IMR-90 (cell line): ENCODE measurements around the gene GPC6. TPM values are rescaled to one million over a fixed set of nuclear protein-coding genes. Genes with fewer than 3 reads are reported as not detected.

Source experiments
- ATAC-seq: fragments of 200-7000 bp; cut with Tn5 transposase; 2 replicates; pipeline ENCODE4 v1.9.1; 2020; ENCODE audit warnings: low read depth, mild to moderate bottlenecking, moderate library complexity
- BruUV-seq: library from RNA; stranded (reverse); fragments of 400-500 nt; replicated peaks from 2 replicates; lab custom pipeline; 2021; lab: Mats Ljungman, UMichigan
- CTCF ChIA-PET: fragments of 300-600 bp; formaldehyde crosslinking; extraction: SDS; loops from one replicate; lab custom pipeline; 2021; ENCODE audit warnings: antibody characterized with exemption; lab: Yijun Ruan, JAX
- POLR2A ChIA-PET: fragments of 300-600 bp; sonication (Branson Sonifier 250); formaldehyde crosslinking; loops from one replicate; lab custom pipeline; 2022; ENCODE audit warnings: antibody characterized with exemption; ENCODE audit not compliant: unreplicated experiment; lab: Charles Lee
- DNase-seq: peaks from one replicate; pipeline ENCODE4 v3.0.0; 2013
- H2AFZ ChIP-seq: replicated peaks from 2 replicates; pipeline ENCODE3; 2013; ENCODE audit warnings: low read length, mild to moderate bottlenecking; ENCODE audit not compliant: poor library complexity
- H2AK5ac ChIP-seq: 2 replicates; pipeline ENCODE4 v1.6.1; 2013; ENCODE audit warnings: low read depth, low read length, inconsistent platforms
- H2AK9ac ChIP-seq: replicated peaks from 2 replicates; pipeline ENCODE3; 2013; ENCODE audit warnings: mild to moderate bottlenecking, low read depth, low read length, moderate library complexity; ENCODE audit not compliant: poor library complexity
- H2BK120ac ChIP-seq: 2 replicates; pipeline ENCODE4 v1.6.1; 2013; ENCODE audit warnings: low read depth, low read length, inconsistent platforms
- H2BK15ac ChIP-seq: 3 replicates; pipeline ENCODE4 v1.6.1; 2013; ENCODE audit warnings: low read depth, low read length, inconsistent platforms
- H2BK20ac ChIP-seq: 2 replicates; pipeline ENCODE4 v1.6.1; 2013; ENCODE audit warnings: low read depth, mild to moderate bottlenecking, inconsistent platforms, low read length, moderate library complexity
- H2BK5ac ChIP-seq: 2 replicates; pipeline ENCODE4 v1.6.1; 2013; ENCODE audit warnings: mild to moderate bottlenecking, low read depth, low read length, inconsistent platforms; ENCODE audit not compliant: poor library complexity, severe bottlenecking
- H3K14ac ChIP-seq: replicated peaks from 2 replicates; pipeline ENCODE4 v1.6.1; 2013; ENCODE audit warnings: low read depth, low read length, inconsistent platforms
- H3K18ac ChIP-seq: 2 replicates; pipeline ENCODE4 v1.6.1; 2013; ENCODE audit warnings: low read depth, low read length, control low read depth
- H3K23ac ChIP-seq: 2 replicates; pipeline ENCODE4 v1.6.1; 2013; ENCODE audit warnings: low read depth, low read length, inconsistent platforms
- H3K27ac ChIP-seq: 2 replicates; pipeline ENCODE4 v1.5.1; 2013; ENCODE audit warnings: mild to moderate bottlenecking, control low read depth, low read length; ENCODE audit not compliant: insufficient read depth
- H3K27me3 ChIP-seq: 2 replicates; pipeline ENCODE4 v1.6.1; 2013; ENCODE audit warnings: low read length; ENCODE audit not compliant: control insufficient read depth, insufficient read depth
- H3K36me3 ChIP-seq: 2 replicates; pipeline ENCODE4 v1.6.1; 2013; ENCODE audit warnings: low read length, mixed read lengths; ENCODE audit not compliant: control insufficient read depth, insufficient read depth
- H3K4ac ChIP-seq: 2 replicates; pipeline ENCODE4 v1.6.1; 2013; ENCODE audit warnings: low read depth, low read length, inconsistent platforms
- H3K4me1 ChIP-seq: 2 replicates; pipeline ENCODE4 v1.6.1; 2013; ENCODE audit warnings: low read length, mixed read lengths; ENCODE audit not compliant: control insufficient read depth, insufficient read depth
- H3K4me2 ChIP-seq: 2 replicates; pipeline ENCODE4 v1.6.1; 2013; ENCODE audit warnings: low read depth, mild to moderate bottlenecking, control low read depth, low read length, moderate library complexity
- H3K4me3 ChIP-seq: 2 replicates; pipeline ENCODE4 v1.5.1; 2013; ENCODE audit warnings: low read depth, mild to moderate bottlenecking, control low read depth, low read length, moderate library complexity; ENCODE audit not compliant: insufficient read depth
- H3K56ac ChIP-seq: 2 replicates; pipeline ENCODE4 v1.6.1; 2013; ENCODE audit warnings: low read length, inconsistent platforms; ENCODE audit not compliant: insufficient read depth; ENCODE audit errors: extremely low read depth
- H3K79me1 ChIP-seq, 2 experiments: 2 replicates each; pipeline ENCODE4 v1.6.1; 2013; ENCODE audit warnings: low read length in 2 of 2, inconsistent platforms in 1 of 2, low read depth in 1 of 2
- H3K9ac ChIP-seq: 2 replicates; pipeline ENCODE4 v1.6.1; 2013; ENCODE audit warnings: low read depth, low read length, control low read depth
- H3K9me1 ChIP-seq: 2 replicates; pipeline ENCODE4 v1.6.1; 2013; ENCODE audit warnings: low read length, inconsistent platforms; ENCODE audit not compliant: insufficient read depth
- H3K9me3 ChIP-seq: 2 replicates; pipeline ENCODE4 v1.6.1; 2013; ENCODE audit warnings: low read length; ENCODE audit not compliant: control insufficient read depth, insufficient read depth
- H4K20me1 ChIP-seq: 2 replicates; pipeline ENCODE4 v1.6.1; 2013; ENCODE audit warnings: low read length, inconsistent platforms; ENCODE audit not compliant: insufficient read depth
- H4K5ac ChIP-seq: 2 replicates; pipeline ENCODE4 v1.6.1; 2013; ENCODE audit warnings: mild to moderate bottlenecking, low read depth, low read length, control low read depth
- H4K8ac ChIP-seq, 2 experiments: 2 replicates each; pipeline ENCODE4 v1.6.1; 2013; ENCODE audit warnings: low read depth in 2 of 2, low read length in 2 of 2, control low read depth in 1 of 2, inconsistent platforms in 1 of 2
- H4K91ac ChIP-seq: 2 replicates; pipeline ENCODE4 v1.6.1; 2013; ENCODE audit warnings: low read depth, low read length, inconsistent platforms; ENCODE audit not compliant: insufficient read depth
- POLR2A ChIP-seq: IDR thresholded peaks from 2 replicates; pipeline ENCODE4 v1.6.1; 2012; ENCODE audit warnings: mild to moderate bottlenecking, low read depth, low read length
- RAD21 ChIP-seq: IDR thresholded peaks from 2 replicates; pipeline ENCODE4 v1.6.1; 2012; ENCODE audit warnings: low read length, improper control_type of control experiment
- WGBS, 2 experiments: methylation state at CpG; one replicate each; pipeline versions ENCODE4 v1.1.5 to v1.1.7; 2013; ENCODE audit warnings: missing lambda C conversion rate in 2 of 2; ENCODE audit not compliant: insufficient read length in 1 of 2; ENCODE audit errors: extremely low coverage in 2 of 2; 5-methylcytosine and 5-hydroxymethylcytosine counted together
- dilution Hi-C: fragments of 300-500 bp; cut with HindIII; formaldehyde crosslinking; loops from one replicate; pipeline ENCODE4 v1.14.3; 2018; ENCODE audit warnings: low sequenced_read_pairs; ENCODE audit not compliant: unreplicated experiment
- in situ Hi-C: fragments of 300-500 bp; cut with MboI; formaldehyde crosslinking; loops from 3 replicates; pipeline ENCODE4 v1.14.3; 2019; ENCODE audit warnings: low sequenced_read_pairs, inconsistent platforms, mixed read lengths
- intact Hi-C: fragments of 100-400 bp; cut with micrococcal nuclease; formaldehyde crosslinking; loops from 2 replicates; pipeline ENCODE4 v1.10.0; 2022
- polyA plus RNA-seq, 3 experiments: library from polyadenylated mRNA; depleted of rRNA; stranded (reverse); fragments of >200 nt; gene quantifications; 2 replicates each; pipeline ENCODE4 v1.2.3, GENCODE V29; 2012; ENCODE audit warnings: low replicate concordance in 1 of 3
- total RNA-seq: library from RNA; depleted of rRNA; stranded (reverse); fragments of >200 nt; gene quantifications from 2 replicates; pipeline ENCODE4 v1.2.3, GENCODE V29; 2012

The GPC6 gene
- total and polyA plus RNA-seq, 2 of the 4 experiments (the other 2 are of a cell fraction): 14.9 to 39.4 TPM

DNA sequence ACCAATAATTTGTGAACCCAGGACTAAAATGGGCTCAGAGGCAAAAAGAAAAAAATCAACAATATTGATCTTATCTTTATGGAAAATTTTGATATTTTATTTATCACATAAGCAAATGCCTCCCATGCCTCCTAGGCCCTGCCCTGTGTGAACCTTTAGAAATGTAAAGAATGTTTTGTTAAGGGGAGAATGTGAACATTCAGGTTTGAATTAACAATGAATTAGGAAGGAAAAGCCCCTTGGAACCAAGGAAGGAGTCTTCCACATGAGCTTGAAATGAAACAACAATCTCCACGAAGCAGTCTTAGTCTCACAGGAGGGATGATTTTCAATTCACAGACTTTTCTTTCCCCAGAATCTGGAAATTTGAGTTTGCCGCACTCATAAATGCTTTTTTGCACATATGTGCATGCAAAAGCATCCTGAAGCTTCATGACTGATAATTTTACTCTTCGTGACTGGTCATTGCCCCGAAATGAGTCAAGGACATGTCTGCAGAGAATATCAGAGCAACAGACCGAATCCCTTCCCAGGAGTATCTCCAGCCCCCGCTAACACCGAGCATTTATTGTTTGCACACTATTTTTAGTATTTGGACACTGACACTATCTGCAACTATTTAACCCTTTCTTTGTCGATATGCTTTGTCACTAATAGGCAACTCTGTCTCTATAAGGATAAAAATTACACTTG is 1117.7 kb downstream of the GPC6 start:
- H3K4me1 ChIP-seq: peaks cover 6% of the 10 kb centered on the region
- peak overlapping the region; percentile 2; the same call in 1 of the 2 replicates for H2BK20ac ChIP-seq
- peak overlapping the region in 1 of 2 experiments; percentile 25; a peak in 1 of 4 replicates for H4K8ac ChIP-seq
- BruUV-seq: no TSS peak
- DNase-seq: peak; percentile 57
- POLR2A ChIA-PET: interaction anchor here (0.5 kb wide), 1 partner anchor 1468 kb away, joined by 3 read pairs; no protein-coding TSS in a partner anchor
- H3K56ac ChIP-seq: no peak overlapping the region
- CTCF ChIA-PET: interaction anchor here (1.2 kb wide), 1 partner anchor 1032 kb away, joined by 3 read pairs; no protein-coding TSS in a partner anchor
- no peak overlapping the region for H2AK9ac ChIP-seq
- H4K91ac ChIP-seq: no peak overlapping the region
- no peak overlapping the region for H3K14ac ChIP-seq
- H2BK120ac ChIP-seq: peak overlapping the region; percentile 51; the same call in 1 of the 2 replicates
- H3K4me2 ChIP-seq: peak overlapping the region; percentile 57; the same call in 1 of the 2 replicates
- dilution Hi-C loops (no loop called here), in situ Hi-C loops (loop anchor here (25.0 kb wide), 1 partner anchor 1107 kb away; the partner anchor contains the start of gene GPC6), intact Hi-C loops (no loop called here)
- H2AFZ ChIP-seq: no peak overlapping the region
- no peak overlapping the region for H3K9ac ChIP-seq
- 36% methylated on average over 5 of the region's 8 CpGs; no CpG with 5 or more reads in 1 of the 2 experiments for WGBS, 2 experiments
- no peak for TF ChIP-seq POLR2A
- TF ChIP-seq RAD21: peak; percentile 25
- no peaks in the 10 kb centered on the region for H3K36me3 ChIP-seq
- H2BK5ac ChIP-seq: no peak overlapping the region
- no peak overlapping the region for H2AK5ac ChIP-seq
- H4K20me1 ChIP-seq: no peaks in the 10 kb centered on the region
- no peaks in the 10 kb centered on the region for H3K9me3 ChIP-seq
- peak; percentile 70 for ATAC-seq
- 0 out of 2 replicates have a peak overlapping the region, but pooled peaks have one; percentile 15 for H3K4ac ChIP-seq
- no peaks in the 10 kb centered on the region for H3K9me1 ChIP-seq
- H3K27me3 ChIP-seq: no peaks in the 10 kb centered on the region
- H3K4me3 ChIP-seq: no peak overlapping the region
- no peaks in the 10 kb centered on the region for H3K79me1 ChIP-seq
- no peak overlapping the region for H2BK15ac ChIP-seq
- no peak overlapping the region for H4K5ac ChIP-seq
- no peak overlapping the region for H3K27ac ChIP-seq
- no peak overlapping the region; the same call in 1 of the 2 replicates for H3K23ac ChIP-seq
- peak overlapping the region; percentile 24; the same call in 1 of the 2 replicates for H3K18ac ChIP-seq
